SK-N-SH (cell line): Measurements from ENCODE around the gene RNLS. TPM values are rescaled to one million over a fixed set of nuclear protein-coding genes. Genes with fewer than 3 reads are reported as not detected.

Experiments
- CTCF ChIA-PET: fragments of 300-600, 350-600 bp; formaldehyde crosslinking; extraction: SDS; loops from one replicate; lab custom pipeline; 2021; lab: Yijun Ruan, JAX
- POLR2A ChIA-PET: fragments of 350-600 bp; sonication (Branson Sonifier 250); formaldehyde crosslinking; extraction: SDS; loops from one replicate; lab custom pipeline; 2020; ENCODE audit warnings: antibody characterized with exemption, inconsistent platforms; lab: Yijun Ruan, JAX
- DNase-seq: peaks from one replicate; pipeline ENCODE4 v3.0.0; 2012
- H2AFZ ChIP-seq: fragments of 200-600 bp; sonication (generic); 2 replicates; pipeline ENCODE4 v1.8.1; 2016; ENCODE audit warnings: antibody characterized with exemption, mild to moderate bottlenecking, low read depth
- H3F3A ChIP-seq: fragments of 200-600 bp; sonication (generic); replicated peaks from 2 replicates; pipeline ENCODE3; 2016; ENCODE audit warnings: antibody characterized with exemption, mild to moderate bottlenecking; ENCODE audit not compliant: insufficient read depth
- H3K27ac ChIP-seq, 2 experiments: fragments of 200-500 bp in 1 of 2; fragments of 200-600 bp in 1 of 2; sonication (Bioruptor generic) in 1 of 2; sonication (generic), shearing (Covaris generic) in 1 of 2; 2 replicates each; pipeline versions ENCODE4 v1.5.1 to v1.6.1; 2014 to 2016; ENCODE audit warnings: low read depth in 2 of 2, inconsistent platforms in 1 of 2, low read length in 1 of 2, mild to moderate bottlenecking in 1 of 2, mixed read lengths in 1 of 2
- H3K27me3 ChIP-seq: fragments of 200-600 bp; sonication (generic), shearing (Covaris generic); 2 replicates; pipeline ENCODE4 v1.6.1; 2016; ENCODE audit warnings: mixed run types; ENCODE audit not compliant: insufficient read depth
- H3K36me3 ChIP-seq, 2 experiments: fragments of 200-500 bp in 1 of 2; fragments of 200-600 bp in 1 of 2; sonication (Bioruptor generic) in 1 of 2; sonication (generic) in 1 of 2; replicated peaks in 1 of 2; 2 replicates each; pipeline versions ENCODE3 to v1.5.1; 2014 to 2016; ENCODE audit warnings: low read length in 1 of 2, mild to moderate bottlenecking in 1 of 2; ENCODE audit not compliant: insufficient read depth in 2 of 2, control insufficient read depth in 1 of 2
- H3K4me1 ChIP-seq, 2 experiments: fragments of 200-500 bp in 1 of 2; fragments of 200-600 bp in 1 of 2; sonication (Bioruptor generic) in 1 of 2; sonication (generic), shearing (Covaris generic) in 1 of 2; 2 replicates each; pipeline versions ENCODE4 v1.5.1 to v1.6.1; 2014 to 2016; ENCODE audit warnings: low read depth in 1 of 2, low read length in 1 of 2, mixed run types in 1 of 2; ENCODE audit not compliant: insufficient read depth in 2 of 2, control insufficient read depth in 1 of 2
- H3K4me2 ChIP-seq: fragments of 200-600 bp; sonication (generic), shearing (Covaris generic); 2 replicates; pipeline ENCODE4 v1.6.1; 2017; ENCODE audit warnings: mixed run types
- H3K4me3 ChIP-seq, 2 experiments: fragments of 200-500 bp in 1 of 2; fragments of 200-600 bp in 1 of 2; sonication (Bioruptor generic) in 1 of 2; sonication (generic), shearing (Covaris generic) in 1 of 2; 2 replicates each; pipeline versions ENCODE4 v1.5.1 to v1.8.1; 2014 to 2016; ENCODE audit warnings: low read depth in 2 of 2, inconsistent platforms in 1 of 2, low read length in 1 of 2, mild to moderate bottlenecking in 1 of 2, mixed read lengths in 1 of 2, moderate library complexity in 1 of 2
- H3K79me2 ChIP-seq: fragments of 200-600 bp; sonication (generic); 2 replicates; pipeline ENCODE4 v1.8.1; 2017; ENCODE audit warnings: mild to moderate bottlenecking; ENCODE audit not compliant: insufficient read depth
- H3K9ac ChIP-seq: fragments of 200-600 bp; sonication (generic); 2 replicates; pipeline ENCODE4 v1.6.1; 2017; ENCODE audit warnings: mixed run types
- H3K9me2 ChIP-seq: fragments of 200-600 bp; sonication (generic); 2 replicates; pipeline ENCODE4 v1.6.1; 2017; ENCODE audit warnings: mixed run types
- H3K9me3 ChIP-seq: fragments of 200-600 bp; sonication (generic); 2 replicates; pipeline ENCODE4 v1.6.1; 2017; ENCODE audit warnings: mixed run types, mild to moderate bottlenecking, moderate library complexity
- H4K20me1 ChIP-seq: fragments of 200-600 bp; sonication (generic); 2 replicates; pipeline ENCODE4 v1.6.1; 2017; ENCODE audit warnings: mild to moderate bottlenecking, mixed run types; ENCODE audit not compliant: insufficient read depth
- CHD2 ChIP-seq: fragments of 150-350 bp; IDR thresholded peaks from 2 replicates; pipeline ENCODE4 v1.6.1; 2018; ENCODE audit warnings: low read length; ENCODE audit not compliant: partially characterized antibody
- CTCF ChIP-seq: fragments of 200-600 bp; sonication (generic); IDR thresholded peaks from 2 replicates; pipeline ENCODE4 v1.6.1; 2017; ENCODE audit warnings: antibody characterized with exemption, mild to moderate bottlenecking, moderate library complexity
- JUND ChIP-seq: IDR thresholded peaks from 2 replicates; pipeline ENCODE4 v1.4.0; 2012
- MAX ChIP-seq: IDR thresholded peaks from 2 replicates; pipeline ENCODE4 v1.4.0; 2012; ENCODE audit warnings: low read depth
- MXI1 ChIP-seq: IDR thresholded peaks from 2 replicates; pipeline ENCODE4 v1.6.1; 2012; ENCODE audit warnings: mild to moderate bottlenecking, low read depth, low read length, improper control_type of control experiment
- REST ChIP-seq: IDR thresholded peaks from 2 replicates; pipeline ENCODE4 v1.6.1; 2012; ENCODE audit warnings: mild to moderate bottlenecking, low read depth, low read length, moderate library complexity
- RXRA ChIP-seq: IDR thresholded peaks from 2 replicates; pipeline ENCODE4 v1.4.0; 2012; ENCODE audit warnings: low read depth, mild to moderate bottlenecking, borderline replicate concordance
- SMC3 ChIP-seq: IDR thresholded peaks from 2 replicates; pipeline ENCODE4 v1.6.1; 2012; ENCODE audit warnings: low read depth, low read length, improper control_type of control experiment
- TAF1 ChIP-seq: IDR thresholded peaks from 2 replicates; pipeline ENCODE4 v1.6.1; 2012; ENCODE audit warnings: low read depth, mild to moderate bottlenecking, low read length, moderate library complexity, borderline replicate concordance
- TEAD4 ChIP-seq: IDR thresholded peaks from 2 replicates; pipeline ENCODE4 v1.4.0; 2012; ENCODE audit warnings: mild to moderate bottlenecking, borderline replicate concordance; ENCODE audit not compliant: insufficient read depth
- WGBS: methylation state at CpG from one replicate; pipeline ENCODE4 v1.1.6; 2017; ENCODE audit warnings: low lambda C conversion rate; 5-methylcytosine and 5-hydroxymethylcytosine counted together
- polyA plus RNA-seq, 3 experiments: library from polyadenylated mRNA; depleted of rRNA; stranded (reverse); fragments of >200 nt; gene quantifications; 2 replicates each; pipeline ENCODE4 v1.2.3, GENCODE V29; 2012

The RNLS gene
- polyA plus RNA-seq, 1 of the 3 experiments (the other 2 are of a cell fraction), result not detected

GRCh38 chr10:88594482-88594881 lies 11.4 kb upstream of the RNLS start (continued):
- no peak for TF ChIP-seq MAX
- TF ChIP-seq CHD2, result no peak
- TF ChIP-seq JUND, result no peak

- no peak overlapping the region for H3K27ac ChIP-seq
- TF ChIP-seq CTCF, result no peak
- H3K4me1 ChIP-seq, result no peaks in the 10 kb centered on the region
- H4K20me1 ChIP-seq, result no peaks in the 10 kb centered on the region
- H3F3A ChIP-seq, result no peaks in the 10 kb centered on the region
- no peak overlapping the region for H3K4me2 ChIP-seq
- H3K36me3 ChIP-seq, result no peaks in the 10 kb centered on the region
- no peak overlapping the region for H2AFZ ChIP-seq
- no peak overlapping the region for H3K9ac ChIP-seq
- CTCF ChIA-PET, result interaction anchor here (1.1 to 1.4 kb wide), 2 partner anchors 15 to 28 kb away, joined by 3 to 4 read pairs; no protein-coding TSS in a partner anchor
- H3K79me2 ChIP-seq, result no peaks in the 10 kb centered on the region
- no peaks in the 10 kb centered on the region for H3K9me3 ChIP-seq
- POLR2A ChIA-PET, result no interaction called here
- H3K9me2 ChIP-seq, result no peaks in the 10 kb centered on the region
- no peaks in the 10 kb centered on the region for H3K27me3 ChIP-seq
- 84% methylated on average over 2 of the region's 2 CpGs for WGBS
- H3K4me3 ChIP-seq, result no peak overlapping the region
- no peak for DNase-seq
These were observed 9.8 kb upstream of the RNLS start for GRCh38 chr10:88592906-88593305.

DNA sequence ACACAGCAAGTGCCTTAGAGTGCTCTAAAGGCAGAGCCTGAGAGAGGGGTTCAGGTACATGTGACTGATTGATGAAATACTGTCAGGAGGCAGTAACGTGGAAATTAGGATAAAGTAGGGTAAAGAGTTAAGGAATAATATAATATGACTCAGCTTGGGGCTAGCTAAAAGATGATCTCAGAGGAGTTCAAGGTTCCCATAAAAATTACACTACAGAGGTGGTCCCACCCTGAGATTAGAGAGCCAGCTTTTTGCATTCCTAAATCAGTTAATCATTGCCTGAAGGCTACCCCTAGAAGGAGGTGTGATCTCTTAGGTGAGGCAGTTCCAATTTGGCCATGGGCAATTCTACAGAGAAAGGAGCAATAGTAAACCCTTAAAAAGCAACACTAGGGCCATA lies 9.3 kb upstream of the RNLS start:
- Histone ChIP-seq H3K27ac (no peak overlapping the region), H3K36me3 (no peaks in the 10 kb centered on the region), H3K9me2 (no peaks in the 10 kb centered on the region), H3F3A (no peaks in the 10 kb centered on the region), H3K79me2 (no peaks in the 10 kb centered on the region), H3K9me3 (no peaks in the 10 kb centered on the region), H3K4me1 (no peaks in the 10 kb centered on the region), H2AFZ (no peak overlapping the region), H3K9ac (no peak overlapping the region), H3K27me3 (no peaks in the 10 kb centered on the region), H3K4me2 (no peak overlapping the region), H4K20me1 (no peaks in the 10 kb centered on the region), H3K4me3 (no peak overlapping the region)
- WGBS, result 81% methylated on average over 1 of the region's 1 CpG
- DNase-seq, result no peak
- CTCF ChIA-PET, result interaction anchor here (1.4 kb wide), 1 partner anchor 15 kb away, joined by 3 read pairs; no protein-coding TSS in a partner anchor
- TF ChIP-seq MXI1 (no peak), TAF1 (no peak), REST (no peak), RXRA (no peak), SMC3 (no peak), TEAD4 (no peak)
- POLR2A ChIA-PET, result no interaction called here
